Measurements from ENCODE around the gene TRIP4. TPM values are rescaled to one million over a fixed set of nuclear protein-coding genes. Genes with fewer than 3 reads are reported as not detected.
A peak's percentile ranks its signal among the peaks of the same experiment; 100 is the strongest.

Gene TRIP4
- total and polyA plus RNA-seq, 9 of the 15 experiments (the other 6 are each of a cell fraction or from before 2014, with no cell fraction given) = 7.6 to 23.3 (median 16.7) TPM

DNA sequence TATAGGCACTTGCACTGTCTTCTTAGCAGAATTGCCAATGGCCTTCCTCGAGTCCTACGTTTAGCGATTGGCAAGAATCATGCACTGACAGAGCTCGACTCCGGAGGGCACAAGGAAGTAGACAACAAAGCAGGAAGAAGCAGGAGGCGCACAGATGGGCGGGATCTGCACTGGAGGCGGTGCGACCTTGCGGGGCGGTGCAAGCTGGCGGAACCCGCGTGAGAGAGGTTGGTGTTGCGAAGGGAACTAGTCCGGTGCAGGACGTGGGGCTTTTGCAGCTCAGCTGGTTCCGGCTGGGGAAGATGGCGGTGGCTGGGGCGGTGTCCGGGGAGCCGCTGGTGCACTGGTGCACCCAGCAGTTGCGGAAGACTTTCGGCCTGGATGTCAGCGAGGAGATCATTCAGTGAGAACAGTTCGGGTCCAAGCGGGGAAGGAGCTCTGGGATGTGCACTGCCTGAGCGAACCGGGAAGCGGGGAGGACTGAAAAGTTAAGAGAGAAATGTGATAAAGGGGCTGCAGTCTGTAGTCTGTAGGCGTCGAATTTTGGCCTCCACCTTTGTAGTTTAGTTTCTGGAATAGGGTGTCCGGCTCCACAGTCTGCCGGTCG, at the start of gene TRIP4 (continued):
- TF ChIP-seq ZNF316 (IDR thresholded peaks at IDR 0.05) = 0 out of 2 replicates have a peak, but pooled peaks have one; percentile 14
- TF ChIP-seq ZNF24 (IDR thresholded peaks at IDR 0.05) = peak; percentile 90
- TF ChIP-seq FOXP1 (CRISPR knock-in tag; IDR thresholded peaks at IDR 0.05) = no peak; the same call in 1 of the 2 replicates
- no peak for TF ChIP-seq ZNF274 (IDR thresholded peaks at IDR 0.05; ENCODE audit: borderline replicate concordance, low read depth, low read length)
- peak; percentile 79 for TF ChIP-seq JUN (IDR thresholded peaks at IDR 0.05; ENCODE audit: borderline replicate concordance, low read depth, low read length)
- TF ChIP-seq JUN (CRISPR knock-in tag; IDR thresholded peaks at IDR 0.05; ENCODE audit: borderline replicate concordance) = no peak
- peak; percentile 83; the same call in 1 of the 2 replicates for TF ChIP-seq ERF (CRISPR knock-in tag; IDR thresholded peaks at IDR 0.05)
- TF ChIP-seq TBL1XR1 (IDR thresholded peaks at IDR 0.05; ENCODE audit: low read length in 2 of 2) = peak; percentile 79 to 88; a peak in 3 of 4 replicates
- peak; percentile 78 for TF ChIP-seq SMAD3 (CRISPR knock-in tag; conservative IDR thresholded peaks at IDR 0.05)
- peak; percentile 36; the same call in 1 of the 2 replicates for TF ChIP-seq ZNF224 (CRISPR knock-in tag; IDR thresholded peaks at IDR 0.05)
- no peak for TF ChIP-seq STAG1 (CRISPR knock-in tag; IDR thresholded peaks at IDR 0.05; ENCODE audit: borderline replicate concordance)
- peak; percentile 89 for TF ChIP-seq SUPT5H (IDR thresholded peaks at IDR 0.05)
- peak; percentile 96 for TF ChIP-seq TAF1 (IDR thresholded peaks at IDR 0.05; ENCODE audit: control insufficient read depth, extremely low read depth, insufficient read depth, low read length, severe bottlenecking)
- peak; percentile 88 for TF ChIP-seq ATF7 (IDR thresholded peaks at IDR 0.05)
- TF ChIP-seq, protein P1, sequence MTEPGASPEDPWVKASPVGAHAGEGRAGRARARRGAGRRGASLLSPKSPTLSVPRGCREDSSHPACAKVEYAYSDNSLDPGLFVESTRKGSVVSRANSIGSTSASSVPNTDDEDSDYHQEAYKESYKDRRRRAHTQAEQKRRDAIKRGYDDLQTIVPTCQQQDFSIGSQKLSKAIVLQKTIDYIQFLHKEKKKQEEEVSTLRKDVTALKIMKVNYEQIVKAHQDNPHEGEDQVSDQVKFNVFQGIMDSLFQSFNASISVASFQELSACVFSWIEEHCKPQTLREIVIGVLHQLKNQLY (CRISPR knock-in tag; conservative IDR thresholded peaks at IDR 0.05) = no peak
- peak; percentile 50; the same call in 1 of the 2 replicates for TF ChIP-seq ZNF583 (CRISPR knock-in tag; IDR thresholded peaks at IDR 0.05)
- TF ChIP-seq GATAD2A (IDR thresholded peaks at IDR 0.05) = peak; percentile 80
- TF ChIP-seq SIN3B (IDR thresholded peaks at IDR 0.05; ENCODE audit: low read depth) = peak; percentile 98
- TF ChIP-seq NR2C1 (IDR thresholded peaks at IDR 0.05) = peak; percentile 87
- TF ChIP-seq NR2C1 (tag; IDR thresholded peaks at IDR 0.05) = peak; percentile 92
- TF ChIP-seq HNRNPUL1 (IDR thresholded peaks at IDR 0.05; ENCODE audit: low read length) = no peak
- TF ChIP-seq CEBPG (CRISPR knock-in tag; IDR thresholded peaks at IDR 0.05) = no peak
- 0 out of 4 replicates have a peak, but pooled peaks of 1 of the 2 experiments have one; percentile 8 for TF ChIP-seq CEBPG (tag; conservative IDR thresholded peaks at IDR 0.05 in 1 of 2, IDR thresholded peaks at IDR 0.05 in 1 of 2)
- 0 out of 2 replicates have a peak, but pooled peaks have one; percentile 58 for TF ChIP-seq E2F3 (CRISPR knock-in tag; IDR thresholded peaks at IDR 0.05)
- peak; percentile 70 to 72 for TF ChIP-seq NRF1 (conservative IDR thresholded peaks at IDR 0.05 in 1 of 2, IDR thresholded peaks at IDR 0.05 in 1 of 2)
- TF ChIP-seq ZNF717 (CRISPR knock-in tag; IDR thresholded peaks at IDR 0.05) = no peak
- TF ChIP-seq C11orf30 (IDR thresholded peaks at IDR 0.05; ENCODE audit: low read depth) = peak; percentile 99
- TF ChIP-seq MTA1 (IDR thresholded peaks at IDR 0.05; ENCODE audit: borderline replicate concordance) = peak; percentile 68; the same call in 1 of the 2 replicates
- TF ChIP-seq, protein P2, sequence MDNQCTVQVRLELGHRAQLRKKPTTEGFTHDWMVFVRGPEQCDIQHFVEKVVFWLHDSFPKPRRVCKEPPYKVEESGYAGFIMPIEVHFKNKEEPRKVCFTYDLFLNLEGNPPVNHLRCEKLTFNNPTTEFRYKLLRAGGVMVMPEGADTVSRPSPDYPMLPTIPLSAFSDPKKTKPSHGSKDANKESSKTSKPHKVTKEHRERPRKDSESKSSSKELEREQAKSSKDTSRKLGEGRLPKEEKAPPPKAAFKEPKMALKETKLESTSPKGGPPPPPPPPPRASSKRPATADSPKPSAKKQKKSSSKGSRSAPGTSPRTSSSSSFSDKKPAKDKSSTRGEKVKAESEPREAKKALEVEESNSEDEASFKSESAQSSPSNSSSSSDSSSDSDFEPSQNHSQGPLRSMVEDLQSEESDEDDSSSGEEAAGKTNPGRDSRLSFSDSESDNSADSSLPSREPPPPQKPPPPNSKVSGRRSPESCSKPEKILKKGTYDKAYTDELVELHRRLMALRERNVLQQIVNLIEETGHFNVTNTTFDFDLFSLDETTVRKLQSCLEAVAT (IDR thresholded peaks at IDR 0.05) = peak; percentile 70 to 77; a peak in 3 of 4 replicates
- TF ChIP-seq NR2F6 (CRISPR knock-in tag; IDR thresholded peaks at IDR 0.05) = 0 out of 2 replicates have a peak, but pooled peaks have one; percentile 87
- no peak for TF ChIP-seq ZNF695 (CRISPR knock-in tag; IDR thresholded peaks at IDR 0.05)
- TF ChIP-seq GTF2F1 (IDR thresholded peaks at IDR 0.05; ENCODE audit: low read depth, low read length) = 0 out of 2 replicates have a peak, but pooled peaks have one; percentile 63

Data from K562 (cell line).